Liver (tissue), 9 donors: ENCODE measurements around the gene BEAN1. TPM values are rescaled to one million over a fixed set of nuclear protein-coding genes. Genes with fewer than 3 reads are reported as not detected.

Experiments used
- DNase-seq: peaks from one replicate; pipeline ENCODE4 v3.0.0-alpha.2; 2017; ENCODE audit warnings: low spot score
- H3K27ac ChIP-seq, 2 donors: one replicate each; pipeline ENCODE4 v1.7.0; 2013; ENCODE audit warnings: inconsistent platforms in 2 of 2, low read length in 2 of 2, control low read depth in 1 of 2, low read depth in 1 of 2, mild to moderate bottlenecking in 1 of 2
- H3K27me3 ChIP-seq, 4 donors: one replicate each; pipeline versions ENCODE4 v1.6.1 to v1.7.0; 2013; ENCODE audit warnings: low read length in 3 of 4, inconsistent platforms in 1 of 4, mild to moderate bottlenecking in 1 of 4, moderate library complexity in 1 of 4; ENCODE audit not compliant: control insufficient read depth in 4 of 4, insufficient read depth in 4 of 4
- H3K36me3 ChIP-seq, 4 donors: one replicate each; pipeline versions ENCODE4 v1.6.1 to v1.7.0; 2013; ENCODE audit warnings: low read length in 3 of 4, mild to moderate bottlenecking in 3 of 4, low read depth in 1 of 4, moderate library complexity in 1 of 4; ENCODE audit not compliant: control insufficient read depth in 4 of 4, insufficient read depth in 3 of 4
- H3K4me1 ChIP-seq, 4 donors: one replicate each; pipeline versions ENCODE4 v1.6.1 to v1.7.0; 2013; ENCODE audit warnings: low read length in 3 of 4, mild to moderate bottlenecking in 3 of 4, moderate library complexity in 1 of 4; ENCODE audit not compliant: control insufficient read depth in 4 of 4, insufficient read depth in 4 of 4
- H3K4me3 ChIP-seq, 3 donors: one replicate each; pipeline versions ENCODE4 v1.6.1 to v1.7.0; 2013; ENCODE audit warnings: low read length in 3 of 3, control low read depth in 1 of 3, low read depth in 1 of 3, mild to moderate bottlenecking in 1 of 3
- H3K9ac ChIP-seq, 2 donors: one replicate each; pipeline ENCODE4 v1.7.0; 2013; ENCODE audit warnings: low read length in 2 of 2, mild to moderate bottlenecking in 2 of 2, moderate library complexity in 2 of 2, control low read depth in 1 of 2, low read depth in 1 of 2
- H3K9me3 ChIP-seq, 4 donors: one replicate each; pipeline versions ENCODE4 v1.6.1 to v1.7.0; 2013; ENCODE audit warnings: low read length in 3 of 4; ENCODE audit not compliant: control insufficient read depth in 4 of 4
- ATF3 ChIP-seq: IDR thresholded peaks from 2 replicates; pipeline ENCODE4 v1.6.1; 2016; ENCODE audit warnings: antibody characterized with exemption
- CTCF ChIP-seq: fragments of 150-350 bp; IDR thresholded peaks from 2 replicates; pipeline ENCODE4 v1.5.1; 2017; ENCODE audit warnings: improper control_type of control experiment, low read depth, low read length; ENCODE audit not compliant: missing input control
- EGR1 ChIP-seq, 2 donors: IDR thresholded peaks; 2 replicates each; pipeline ENCODE4 v1.6.1; 2016 to 2018; ENCODE audit warnings: antibody characterized with exemption in 2 of 2, low read depth in 2 of 2
- FOXA1 ChIP-seq: IDR thresholded peaks from 2 replicates; pipeline ENCODE4 v1.6.1; 2016; ENCODE audit warnings: antibody characterized with exemption
- FOXA2 ChIP-seq: IDR thresholded peaks from 2 replicates; pipeline ENCODE4 v1.6.1; 2016; ENCODE audit warnings: antibody characterized with exemption
- GABPA ChIP-seq, 2 donors: IDR thresholded peaks in 1 of 2; conservative IDR thresholded peaks in 1 of 2; 2 replicates each; pipeline ENCODE4 v1.6.1; 2016; ENCODE audit warnings: antibody characterized with exemption in 2 of 2, mild to moderate bottlenecking in 1 of 2, moderate library complexity in 1 of 2
- HNF4A ChIP-seq, 2 donors: conservative IDR thresholded peaks; 2 replicates each; pipeline ENCODE4 v1.6.1; 2016; ENCODE audit warnings: antibody characterized with exemption in 2 of 2, mild to moderate bottlenecking in 2 of 2
- HNF4G ChIP-seq: IDR thresholded peaks from 2 replicates; pipeline ENCODE4 v1.6.1; 2016; ENCODE audit warnings: antibody characterized with exemption
- JUND ChIP-seq, 2 donors: IDR thresholded peaks; 2 replicates each; pipeline ENCODE4 v1.6.1; 2016; ENCODE audit warnings: antibody characterized with exemption in 2 of 2
- NR2F2 ChIP-seq: IDR thresholded peaks from 2 replicates; pipeline ENCODE4 v1.6.1; 2016; ENCODE audit warnings: antibody characterized with exemption
- RAD21 ChIP-seq, 2 donors: IDR thresholded peaks; 2 replicates each; pipeline ENCODE4 v1.6.1; 2016; ENCODE audit warnings: antibody characterized with exemption in 2 of 2, mild to moderate bottlenecking in 2 of 2
- RXRA ChIP-seq, 2 donors: IDR thresholded peaks; 2 replicates each; pipeline ENCODE4 v1.6.1; 2017 to 2018; ENCODE audit warnings: antibody characterized with exemption in 2 of 2, mild to moderate bottlenecking in 1 of 2
- SP1 ChIP-seq: IDR thresholded peaks from 2 replicates; pipeline ENCODE4 v1.6.1; 2018; ENCODE audit warnings: antibody characterized with exemption, mild to moderate bottlenecking
- TAF1 ChIP-seq: conservative IDR thresholded peaks from 2 replicates; pipeline ENCODE4 v1.6.1; 2016; ENCODE audit warnings: antibody characterized with exemption, mild to moderate bottlenecking
- YY1 ChIP-seq: IDR thresholded peaks from 2 replicates; pipeline ENCODE4 v1.6.1; 2016; ENCODE audit warnings: antibody characterized with exemption, mild to moderate bottlenecking
- ZBTB33 ChIP-seq: IDR thresholded peaks from 2 replicates; pipeline ENCODE4 v1.6.1; 2016; ENCODE audit warnings: antibody characterized with exemption
- WGBS: extraction: QIAGEN DNeasy Blood & Tissue Kit; methylation state at CpG from one replicate; pipeline ENCODE4 v1.1.7; 2013; 5-methylcytosine and 5-hydroxymethylcytosine counted together
- polyA plus RNA-seq, 2 donors: library from polyadenylated mRNA; stranded (reverse) in 1 of 2; unstranded in 1 of 2; fragments of 200-250 nt in 1 of 2; fragments of >200 nt in 1 of 2; fragmentation: Nextera tagmentation in 1 of 2; extraction: Ambion mirVana in 1 of 2; gene quantifications; one replicate each; pipeline versions ENCODE4 v1.2.1 to v1.2.3, GENCODE V29; 2013 to 2015
- total RNA-seq, 2 donors: library from RNA; depleted of rRNA; stranded (reverse); fragments of >200 nt; gene quantifications; one replicate each; pipeline ENCODE4 v1.2.3, GENCODE V29; 2014
- TF ChIP-seq, protein P1 (sequence below): IDR thresholded peaks from 2 replicates; pipeline ENCODE4 v1.6.1; 2016; ENCODE audit warnings: antibody characterized with exemption
- TF ChIP-seq, protein P2 (sequence below): IDR thresholded peaks from 2 replicates; pipeline ENCODE4 v1.6.1; 2016; ENCODE audit warnings: antibody characterized with exemption, mild to moderate bottlenecking
- donor health status: healthy.
- donor health status: healthy.
- donor health status: healthy.
- donor health status: healthy.
- donor health status: healthy.

BEAN1 gene
- total and polyA plus RNA-seq, 4 donors = 0.22 to 0.99 (median 0.25) TPM; not detected in 1

DNA sequence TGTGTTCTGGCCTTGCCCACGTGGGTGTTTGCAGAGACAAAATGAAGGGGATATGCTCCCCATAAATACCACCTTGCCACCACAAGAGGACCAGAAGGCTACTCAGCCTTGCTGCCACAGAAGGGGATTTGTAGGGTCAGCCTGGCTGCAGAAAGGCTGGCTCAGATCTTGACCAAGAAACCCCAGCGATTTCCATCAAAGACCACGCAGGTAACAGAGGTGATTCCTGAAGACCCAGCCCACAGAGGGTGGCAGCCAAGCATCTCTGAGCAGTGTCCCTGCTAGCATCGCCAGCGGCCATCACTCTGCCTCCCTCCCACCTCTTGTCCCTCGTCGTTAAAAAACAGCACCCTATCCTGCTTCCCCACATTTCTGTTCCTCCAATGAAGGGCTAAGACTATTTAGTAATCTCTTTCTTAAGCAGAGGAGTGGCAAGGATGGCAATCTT, 54.9 kb downstream of the BEAN1 start:
- Histone ChIP-seq H3K4me1 (peaks cover 0 to 8% (median under 1%) of the 10 kb centered on the region in 4 donors), H3K9me3 (no peaks in the 10 kb centered on the region), H3K9ac (no peak overlapping the region), H3K4me3 (no peak overlapping the region), H3K27ac (no peak overlapping the region), H3K36me3 (no peaks in the 10 kb centered on the region), H3K27me3 (peaks cover 0 to 3% (median 0%) of the 10 kb centered on the region in 4 donors)
- no peak for DNase-seq
- WGBS = 75% methylated on average over 7 of the region's 7 CpGs
- no peak for TF ChIP-seq EGR1 (IDR thresholded peaks at IDR 0.05; ENCODE audit: low read depth in 2 of 2)
- no peak for TF ChIP-seq HNF4G
- TF ChIP-seq FOXA1 = no peak
- no peak for TF ChIP-seq RAD21 (IDR thresholded peaks at IDR 0.05)
- no peak for TF ChIP-seq RXRA (IDR thresholded peaks at IDR 0.05)
- TF ChIP-seq CTCF = no peak
- no peak for TF ChIP-seq NR2F2
- no peak for TF ChIP-seq SP1
- TF ChIP-seq, protein P1, sequence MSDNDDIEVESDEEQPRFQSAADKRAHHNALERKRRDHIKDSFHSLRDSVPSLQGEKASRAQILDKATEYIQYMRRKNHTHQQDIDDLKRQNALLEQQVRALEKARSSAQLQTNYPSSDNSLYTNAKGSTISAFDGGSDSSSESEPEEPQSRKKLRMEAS = no peak
- TF ChIP-seq ZBTB33 = no peak
- no peak for TF ChIP-seq GABPA (IDR thresholded peaks at IDR 0.05 in 1 of 2, conservative IDR thresholded peaks at IDR 0.05 in 1 of 2)
- TF ChIP-seq JUND (IDR thresholded peaks at IDR 0.05) = no peak
- no peak for TF ChIP-seq HNF4A (conservative IDR thresholded peaks at IDR 0.05)
- no peak for TF ChIP-seq TAF1
- TF ChIP-seq ATF3 = no peak
- TF ChIP-seq YY1 = no peak
- TF ChIP-seq, protein P2, sequence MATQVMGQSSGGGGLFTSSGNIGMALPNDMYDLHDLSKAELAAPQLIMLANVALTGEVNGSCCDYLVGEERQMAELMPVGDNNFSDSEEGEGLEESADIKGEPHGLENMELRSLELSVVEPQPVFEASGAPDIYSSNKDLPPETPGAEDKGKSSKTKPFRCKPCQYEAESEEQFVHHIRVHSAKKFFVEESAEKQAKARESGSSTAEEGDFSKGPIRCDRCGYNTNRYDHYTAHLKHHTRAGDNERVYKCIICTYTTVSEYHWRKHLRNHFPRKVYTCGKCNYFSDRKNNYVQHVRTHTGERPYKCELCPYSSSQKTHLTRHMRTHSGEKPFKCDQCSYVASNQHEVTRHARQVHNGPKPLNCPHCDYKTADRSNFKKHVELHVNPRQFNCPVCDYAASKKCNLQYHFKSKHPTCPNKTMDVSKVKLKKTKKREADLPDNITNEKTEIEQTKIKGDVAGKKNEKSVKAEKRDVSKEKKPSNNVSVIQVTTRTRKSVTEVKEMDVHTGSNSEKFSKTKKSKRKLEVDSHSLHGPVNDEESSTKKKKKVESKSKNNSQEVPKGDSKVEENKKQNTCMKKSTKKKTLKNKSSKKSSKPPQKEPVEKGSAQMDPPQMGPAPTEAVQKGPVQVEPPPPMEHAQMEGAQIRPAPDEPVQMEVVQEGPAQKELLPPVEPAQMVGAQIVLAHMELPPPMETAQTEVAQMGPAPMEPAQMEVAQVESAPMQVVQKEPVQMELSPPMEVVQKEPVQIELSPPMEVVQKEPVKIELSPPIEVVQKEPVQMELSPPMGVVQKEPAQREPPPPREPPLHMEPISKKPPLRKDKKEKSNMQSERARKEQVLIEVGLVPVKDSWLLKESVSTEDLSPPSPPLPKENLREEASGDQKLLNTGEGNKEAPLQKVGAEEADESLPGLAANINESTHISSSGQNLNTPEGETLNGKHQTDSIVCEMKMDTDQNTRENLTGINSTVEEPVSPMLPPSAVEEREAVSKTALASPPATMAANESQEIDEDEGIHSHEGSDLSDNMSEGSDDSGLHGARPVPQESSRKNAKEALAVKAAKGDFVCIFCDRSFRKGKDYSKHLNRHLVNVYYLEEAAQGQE = no peak
- TF ChIP-seq FOXA2 = no peak
